Liver (tissue), 9 donors: ENCODE data around the gene NSMF. TPM values are rescaled to one million over a fixed set of nuclear protein-coding genes. Genes with fewer than 3 reads are reported as not detected.

Experiments used
- DNase-seq: peaks from one replicate; pipeline ENCODE4 v3.0.0-alpha.2; 2017; ENCODE audit warnings: low spot score
- H3K27ac ChIP-seq, 2 donors: one replicate each; pipeline ENCODE4 v1.7.0; 2013; ENCODE audit warnings: inconsistent platforms in 2 of 2, low read length in 2 of 2, control low read depth in 1 of 2, low read depth in 1 of 2, mild to moderate bottlenecking in 1 of 2
- H3K27me3 ChIP-seq, 4 donors: one replicate each; pipeline versions ENCODE4 v1.6.1 to v1.7.0; 2013; ENCODE audit warnings: low read length in 3 of 4, inconsistent platforms in 1 of 4, mild to moderate bottlenecking in 1 of 4, moderate library complexity in 1 of 4; ENCODE audit not compliant: control insufficient read depth in 4 of 4, insufficient read depth in 4 of 4
- H3K36me3 ChIP-seq, 4 donors: one replicate each; pipeline versions ENCODE4 v1.6.1 to v1.7.0; 2013; ENCODE audit warnings: low read length in 3 of 4, mild to moderate bottlenecking in 3 of 4, low read depth in 1 of 4, moderate library complexity in 1 of 4; ENCODE audit not compliant: control insufficient read depth in 4 of 4, insufficient read depth in 3 of 4
- H3K4me1 ChIP-seq, 4 donors: one replicate each; pipeline versions ENCODE4 v1.6.1 to v1.7.0; 2013; ENCODE audit warnings: low read length in 3 of 4, mild to moderate bottlenecking in 3 of 4, moderate library complexity in 1 of 4; ENCODE audit not compliant: control insufficient read depth in 4 of 4, insufficient read depth in 4 of 4
- H3K4me3 ChIP-seq, 3 donors: one replicate each; pipeline versions ENCODE4 v1.6.1 to v1.7.0; 2013; ENCODE audit warnings: low read length in 3 of 3, control low read depth in 1 of 3, low read depth in 1 of 3, mild to moderate bottlenecking in 1 of 3
- H3K9ac ChIP-seq, 2 donors: one replicate each; pipeline ENCODE4 v1.7.0; 2013; ENCODE audit warnings: low read length in 2 of 2, mild to moderate bottlenecking in 2 of 2, moderate library complexity in 2 of 2, control low read depth in 1 of 2, low read depth in 1 of 2
- H3K9me3 ChIP-seq, 4 donors: one replicate each; pipeline versions ENCODE4 v1.6.1 to v1.7.0; 2013; ENCODE audit warnings: low read length in 3 of 4; ENCODE audit not compliant: control insufficient read depth in 4 of 4
- EGR1 ChIP-seq, 2 donors: IDR thresholded peaks; 2 replicates each; pipeline ENCODE4 v1.6.1; 2016 to 2018; ENCODE audit warnings: antibody characterized with exemption in 2 of 2, low read depth in 2 of 2
- FOXA2 ChIP-seq: IDR thresholded peaks from 2 replicates; pipeline ENCODE4 v1.6.1; 2016; ENCODE audit warnings: antibody characterized with exemption
- HNF4A ChIP-seq, 2 donors: conservative IDR thresholded peaks; 2 replicates each; pipeline ENCODE4 v1.6.1; 2016; ENCODE audit warnings: antibody characterized with exemption in 2 of 2, mild to moderate bottlenecking in 2 of 2
- HNF4G ChIP-seq: IDR thresholded peaks from 2 replicates; pipeline ENCODE4 v1.6.1; 2016; ENCODE audit warnings: antibody characterized with exemption
- JUND ChIP-seq, 2 donors: IDR thresholded peaks; 2 replicates each; pipeline ENCODE4 v1.6.1; 2016; ENCODE audit warnings: antibody characterized with exemption in 2 of 2
- NR2F2 ChIP-seq: IDR thresholded peaks from 2 replicates; pipeline ENCODE4 v1.6.1; 2016; ENCODE audit warnings: antibody characterized with exemption
- RAD21 ChIP-seq, 2 donors: IDR thresholded peaks; 2 replicates each; pipeline ENCODE4 v1.6.1; 2016; ENCODE audit warnings: antibody characterized with exemption in 2 of 2, mild to moderate bottlenecking in 2 of 2
- TAF1 ChIP-seq: conservative IDR thresholded peaks from 2 replicates; pipeline ENCODE4 v1.6.1; 2016; ENCODE audit warnings: antibody characterized with exemption, mild to moderate bottlenecking
- WGBS: extraction: QIAGEN DNeasy Blood & Tissue Kit; methylation state at CpG from one replicate; pipeline ENCODE4 v1.1.7; 2013; 5-methylcytosine and 5-hydroxymethylcytosine counted together
- polyA plus RNA-seq, 2 donors: library from polyadenylated mRNA; stranded (reverse) in 1 of 2; unstranded in 1 of 2; fragments of 200-250 nt in 1 of 2; fragments of >200 nt in 1 of 2; fragmentation: Nextera tagmentation in 1 of 2; extraction: Ambion mirVana in 1 of 2; gene quantifications; one replicate each; pipeline versions ENCODE4 v1.2.1 to v1.2.3, GENCODE V29; 2013 to 2015
- total RNA-seq, 2 donors: library from RNA; depleted of rRNA; stranded (reverse); fragments of >200 nt; gene quantifications; one replicate each; pipeline ENCODE4 v1.2.3, GENCODE V29; 2014
- TF ChIP-seq, protein P1 (sequence below): fragments of 150-350 bp; IDR thresholded peaks from 2 replicates; pipeline ENCODE4 v1.5.1; 2017; ENCODE audit warnings: improper control_type of control experiment, low read depth, low read length; ENCODE audit not compliant: missing input control
- TF ChIP-seq, protein P2 (sequence below): IDR thresholded peaks from 2 replicates; pipeline ENCODE4 v1.6.1; 2016; ENCODE audit warnings: antibody characterized with exemption
- TF ChIP-seq, protein P3 (sequence below): IDR thresholded peaks from 2 replicates; pipeline ENCODE4 v1.6.1; 2016; ENCODE audit warnings: antibody characterized with exemption
- TF ChIP-seq, protein P4 (sequence below): IDR thresholded peaks from 2 replicates; pipeline ENCODE4 v1.6.1; 2016; ENCODE audit warnings: antibody characterized with exemption, mild to moderate bottlenecking
- TF ChIP-seq, protein P5 (sequence below): IDR thresholded peaks from 2 replicates; pipeline ENCODE4 v1.6.1; 2016; ENCODE audit warnings: antibody characterized with exemption
- donor health status: healthy.
- donor health status: healthy.
- donor health status: healthy.
- donor health status: healthy.
- donor health status: healthy.

The NSMF gene
- total and polyA plus RNA-seq, 4 donors, result 1.7 to 13.5 (median 8.7) TPM

DNA sequence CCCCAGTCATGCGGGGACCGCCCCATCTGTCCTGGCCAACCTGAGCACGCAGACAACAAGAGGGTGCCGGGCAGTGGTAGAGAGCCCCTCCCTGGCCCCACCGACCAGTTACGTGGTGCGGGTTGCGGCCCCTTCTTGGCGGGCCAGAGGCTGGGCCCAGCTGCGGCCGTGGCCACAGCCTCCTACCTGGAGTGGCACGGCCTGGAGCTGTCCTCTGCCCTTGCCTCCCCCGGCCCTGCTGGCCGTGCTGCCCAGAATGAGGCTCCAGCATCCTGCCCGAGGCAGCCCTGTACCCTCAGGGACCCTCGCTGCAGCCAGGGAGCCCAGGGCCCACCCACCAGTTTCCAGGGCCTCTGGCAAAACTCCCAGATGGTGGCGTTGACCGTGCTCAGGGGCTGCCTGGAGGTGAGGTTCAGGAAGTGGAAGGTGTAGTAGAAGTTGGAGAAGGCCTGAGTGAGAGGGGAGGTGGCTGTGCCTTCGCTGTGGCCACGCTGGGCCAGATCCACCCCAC, 23.7 kb downstream of the NSMF start (continued):
- TF ChIP-seq, protein P1, sequence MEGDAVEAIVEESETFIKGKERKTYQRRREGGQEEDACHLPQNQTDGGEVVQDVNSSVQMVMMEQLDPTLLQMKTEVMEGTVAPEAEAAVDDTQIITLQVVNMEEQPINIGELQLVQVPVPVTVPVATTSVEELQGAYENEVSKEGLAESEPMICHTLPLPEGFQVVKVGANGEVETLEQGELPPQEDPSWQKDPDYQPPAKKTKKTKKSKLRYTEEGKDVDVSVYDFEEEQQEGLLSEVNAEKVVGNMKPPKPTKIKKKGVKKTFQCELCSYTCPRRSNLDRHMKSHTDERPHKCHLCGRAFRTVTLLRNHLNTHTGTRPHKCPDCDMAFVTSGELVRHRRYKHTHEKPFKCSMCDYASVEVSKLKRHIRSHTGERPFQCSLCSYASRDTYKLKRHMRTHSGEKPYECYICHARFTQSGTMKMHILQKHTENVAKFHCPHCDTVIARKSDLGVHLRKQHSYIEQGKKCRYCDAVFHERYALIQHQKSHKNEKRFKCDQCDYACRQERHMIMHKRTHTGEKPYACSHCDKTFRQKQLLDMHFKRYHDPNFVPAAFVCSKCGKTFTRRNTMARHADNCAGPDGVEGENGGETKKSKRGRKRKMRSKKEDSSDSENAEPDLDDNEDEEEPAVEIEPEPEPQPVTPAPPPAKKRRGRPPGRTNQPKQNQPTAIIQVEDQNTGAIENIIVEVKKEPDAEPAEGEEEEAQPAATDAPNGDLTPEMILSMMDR, result no peak
- TF ChIP-seq JUND (IDR thresholded peaks at IDR 0.05) (no peak), NR2F2 (no peak), HNF4A (conservative IDR thresholded peaks at IDR 0.05) (no peak)

DNA sequence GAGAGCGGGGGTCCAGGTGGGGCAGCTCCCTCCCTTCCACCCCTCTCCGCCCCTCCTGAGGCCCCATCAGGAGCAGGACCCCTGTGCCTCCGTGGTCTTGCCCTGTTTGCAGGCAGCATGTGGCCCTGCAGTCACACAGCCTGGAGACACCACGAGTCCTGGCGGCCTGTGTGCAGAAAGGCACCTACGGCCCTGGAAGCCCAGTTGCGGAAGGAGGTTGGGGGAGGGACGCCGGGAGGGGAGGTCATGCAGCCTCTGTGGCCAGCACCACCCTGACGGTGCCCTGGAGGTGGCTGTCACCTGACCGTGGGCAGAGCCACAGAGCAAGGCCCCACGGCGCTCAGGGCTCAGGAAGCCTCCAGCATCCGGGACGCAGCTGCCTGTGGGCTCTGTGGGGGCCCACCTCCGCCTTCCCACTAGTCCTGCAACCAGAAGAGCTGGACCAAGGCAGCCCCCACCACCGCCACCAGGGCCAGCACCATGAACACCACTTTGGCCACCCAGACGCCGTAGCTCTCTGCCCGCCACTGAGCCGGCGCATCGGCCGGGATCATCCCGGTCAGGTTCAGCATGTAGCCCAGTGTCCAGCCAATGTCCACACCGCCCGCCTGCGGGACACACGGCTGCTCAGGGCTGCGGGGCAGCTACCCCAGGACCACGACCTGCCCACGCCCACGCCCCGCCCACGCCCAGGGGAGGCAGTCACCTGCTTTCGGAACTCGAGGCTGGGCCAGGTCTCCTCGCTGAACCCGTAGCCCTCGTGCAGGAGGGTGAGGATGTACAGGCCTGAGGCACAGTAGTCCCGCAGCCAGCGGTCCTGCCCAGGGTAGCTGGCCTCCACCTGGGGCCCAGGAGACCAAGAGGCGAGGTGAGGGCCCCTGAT, 24.4 kb downstream of the NSMF start:
- Histone ChIP-seq H3K4me1 (peaks cover 0 to 4% (median 0%) of the 10 kb centered on the region in 4 donors), H3K27me3 (no peaks in the 10 kb centered on the region), H3K9me3 (no peaks in the 10 kb centered on the region), H3K27ac (no peak overlapping the region), H3K4me3 (no peak overlapping the region), H3K9ac (no peak overlapping the region), H3K36me3 (no peaks in the 10 kb centered on the region)
- no peak for DNase-seq
- WGBS, result 86% methylated on average over 43 of the region's 43 CpGs
- TF ChIP-seq RAD21 (IDR thresholded peaks at IDR 0.05) (no peak), FOXA2 (no peak), TAF1 (no peak), HNF4G (no peak), NR2F2 (no peak), EGR1 (IDR thresholded peaks at IDR 0.05; ENCODE audit: low read depth in 2 of 2) (no peak)
- TF ChIP-seq, protein P1, result no peak
- TF ChIP-seq, protein P2, sequence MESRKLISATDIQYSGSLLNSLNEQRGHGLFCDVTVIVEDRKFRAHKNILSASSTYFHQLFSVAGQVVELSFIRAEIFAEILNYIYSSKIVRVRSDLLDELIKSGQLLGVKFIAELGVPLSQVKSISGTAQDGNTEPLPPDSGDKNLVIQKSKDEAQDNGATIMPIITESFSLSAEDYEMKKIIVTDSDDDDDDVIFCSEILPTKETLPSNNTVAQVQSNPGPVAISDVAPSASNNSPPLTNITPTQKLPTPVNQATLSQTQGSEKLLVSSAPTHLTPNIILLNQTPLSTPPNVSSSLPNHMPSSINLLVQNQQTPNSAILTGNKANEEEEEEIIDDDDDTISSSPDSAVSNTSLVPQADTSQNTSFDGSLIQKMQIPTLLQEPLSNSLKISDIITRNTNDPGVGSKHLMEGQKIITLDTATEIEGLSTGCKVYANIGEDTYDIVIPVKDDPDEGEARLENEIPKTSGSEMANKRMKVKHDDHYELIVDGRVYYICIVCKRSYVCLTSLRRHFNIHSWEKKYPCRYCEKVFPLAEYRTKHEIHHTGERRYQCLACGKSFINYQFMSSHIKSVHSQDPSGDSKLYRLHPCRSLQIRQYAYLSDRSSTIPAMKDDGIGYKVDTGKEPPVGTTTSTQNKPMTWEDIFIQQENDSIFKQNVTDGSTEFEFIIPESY, result no peak
- TF ChIP-seq, protein P3, sequence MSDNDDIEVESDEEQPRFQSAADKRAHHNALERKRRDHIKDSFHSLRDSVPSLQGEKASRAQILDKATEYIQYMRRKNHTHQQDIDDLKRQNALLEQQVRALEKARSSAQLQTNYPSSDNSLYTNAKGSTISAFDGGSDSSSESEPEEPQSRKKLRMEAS, result no peak

DNA sequence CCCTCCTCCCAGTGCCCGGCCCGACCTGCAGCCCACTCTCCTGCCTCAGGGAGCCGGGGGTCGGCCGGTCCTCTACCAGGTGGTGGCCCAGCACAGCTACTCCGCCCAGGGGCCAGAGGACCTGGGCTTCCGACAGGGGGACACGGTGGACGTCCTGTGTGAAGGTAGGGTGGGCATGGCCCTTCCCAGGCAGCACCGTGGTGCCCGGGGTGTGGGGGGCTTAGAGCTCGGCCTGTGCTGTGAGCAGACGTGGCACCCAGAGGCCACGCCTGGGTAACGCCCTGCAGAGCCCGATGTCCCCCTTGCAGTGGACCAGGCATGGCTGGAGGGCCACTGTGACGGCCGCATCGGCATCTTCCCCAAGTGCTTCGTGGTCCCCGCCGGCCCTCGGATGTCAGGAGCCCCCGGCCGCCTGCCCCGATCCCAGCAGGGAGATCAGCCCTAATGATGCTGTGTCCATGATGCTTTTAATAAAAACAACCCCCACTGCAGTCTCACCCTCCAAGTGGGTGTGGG, 25.2 kb downstream of the NSMF start:
- no peak for DNase-seq
- TF ChIP-seq, protein P4, sequence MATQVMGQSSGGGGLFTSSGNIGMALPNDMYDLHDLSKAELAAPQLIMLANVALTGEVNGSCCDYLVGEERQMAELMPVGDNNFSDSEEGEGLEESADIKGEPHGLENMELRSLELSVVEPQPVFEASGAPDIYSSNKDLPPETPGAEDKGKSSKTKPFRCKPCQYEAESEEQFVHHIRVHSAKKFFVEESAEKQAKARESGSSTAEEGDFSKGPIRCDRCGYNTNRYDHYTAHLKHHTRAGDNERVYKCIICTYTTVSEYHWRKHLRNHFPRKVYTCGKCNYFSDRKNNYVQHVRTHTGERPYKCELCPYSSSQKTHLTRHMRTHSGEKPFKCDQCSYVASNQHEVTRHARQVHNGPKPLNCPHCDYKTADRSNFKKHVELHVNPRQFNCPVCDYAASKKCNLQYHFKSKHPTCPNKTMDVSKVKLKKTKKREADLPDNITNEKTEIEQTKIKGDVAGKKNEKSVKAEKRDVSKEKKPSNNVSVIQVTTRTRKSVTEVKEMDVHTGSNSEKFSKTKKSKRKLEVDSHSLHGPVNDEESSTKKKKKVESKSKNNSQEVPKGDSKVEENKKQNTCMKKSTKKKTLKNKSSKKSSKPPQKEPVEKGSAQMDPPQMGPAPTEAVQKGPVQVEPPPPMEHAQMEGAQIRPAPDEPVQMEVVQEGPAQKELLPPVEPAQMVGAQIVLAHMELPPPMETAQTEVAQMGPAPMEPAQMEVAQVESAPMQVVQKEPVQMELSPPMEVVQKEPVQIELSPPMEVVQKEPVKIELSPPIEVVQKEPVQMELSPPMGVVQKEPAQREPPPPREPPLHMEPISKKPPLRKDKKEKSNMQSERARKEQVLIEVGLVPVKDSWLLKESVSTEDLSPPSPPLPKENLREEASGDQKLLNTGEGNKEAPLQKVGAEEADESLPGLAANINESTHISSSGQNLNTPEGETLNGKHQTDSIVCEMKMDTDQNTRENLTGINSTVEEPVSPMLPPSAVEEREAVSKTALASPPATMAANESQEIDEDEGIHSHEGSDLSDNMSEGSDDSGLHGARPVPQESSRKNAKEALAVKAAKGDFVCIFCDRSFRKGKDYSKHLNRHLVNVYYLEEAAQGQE, result no peak
- TF ChIP-seq RAD21 (IDR thresholded peaks at IDR 0.05) (no peak), HNF4A (conservative IDR thresholded peaks at IDR 0.05) (no peak), NR2F2 (no peak)
- TF ChIP-seq, protein P5, sequence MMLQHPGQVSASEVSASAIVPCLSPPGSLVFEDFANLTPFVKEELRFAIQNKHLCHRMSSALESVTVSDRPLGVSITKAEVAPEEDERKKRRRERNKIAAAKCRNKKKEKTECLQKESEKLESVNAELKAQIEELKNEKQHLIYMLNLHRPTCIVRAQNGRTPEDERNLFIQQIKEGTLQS, result no peak

More for the DNA sequence above, 25.2 kb downstream of the NSMF start:
- Histone ChIP-seq H3K4me1 (peaks cover 0 to 4% (median 0%) of the 10 kb centered on the region in 4 donors), H3K4me3 (no peak overlapping the region), H3K36me3 (no peaks in the 10 kb centered on the region), H3K27ac (no peak overlapping the region), H3K9ac (no peak overlapping the region), H3K27me3 (no peaks in the 10 kb centered on the region), H3K9me3 (no peaks in the 10 kb centered on the region)
- 95% methylated on average over 26 of the region's 26 CpGs for WGBS
